Heart right ventricle (tissue), 16 donors: ENCODE measurements around the gene NCAM2. TPM values are rescaled to one million over a fixed set of nuclear protein-coding genes. Genes with fewer than 3 reads are reported as not detected.

Experiments
- ATAC-seq, 8 donors: fragments of 200-7000 bp; cut with Tn5 transposase; one replicate each; pipeline ENCODE4 v1.9.1; 2020; ENCODE audit warnings: mild to moderate bottlenecking in 8 of 8, moderate library complexity in 8 of 8, moderate number of reproducible peaks in 1 of 8
- DNase-seq, 2 donors: peaks; one replicate each; pipeline ENCODE4 v3.0.0-alpha.2; 2020
- H3K27ac ChIP-seq, 10 donors: fragments of 200-600 bp; sonication (generic) in 2 of 10; one replicate each; pipeline versions ENCODE4 v1.5.0 to v1.8.0; 2020 to 2022; ENCODE audit warnings: mild to moderate bottlenecking in 3 of 10
- H3K27me3 ChIP-seq, 7 donors: fragments of 200-600 bp; one replicate each; pipeline ENCODE4 v1.8.0; 2021 to 2022; ENCODE audit warnings: mild to moderate bottlenecking in 2 of 7
- H3K36me3 ChIP-seq, 9 donors: fragments of 200-600 bp; sonication (generic) in 1 of 9; one replicate each; pipeline versions ENCODE4 v1.5.0 to v1.8.0; 2020 to 2022; ENCODE audit warnings: mild to moderate bottlenecking in 2 of 9
- H3K4me1 ChIP-seq, 9 donors: fragments of 200-600 bp; sonication (generic) in 1 of 9; one replicate each; pipeline versions ENCODE4 v1.5.0 to v1.8.0; 2020 to 2022; ENCODE audit warnings: mild to moderate bottlenecking in 4 of 9
- H3K4me3 ChIP-seq, 10 donors: fragments of 200-600 bp; sonication (generic) in 2 of 10; one replicate each; pipeline versions ENCODE4 v1.5.0 to v1.8.0; 2020 to 2022; ENCODE audit warnings: mild to moderate bottlenecking in 7 of 10, moderate library complexity in 2 of 10
- H3K9me3 ChIP-seq, 11 donors: fragments of 200-600 bp in 10 of 11; sonication (generic) in 2 of 11; one replicate each; pipeline versions ENCODE4 v1.5.0 to v1.8.0; 2013 to 2022; ENCODE audit warnings: mild to moderate bottlenecking in 2 of 11, control low read depth in 1 of 11, moderate library complexity in 1 of 11
- CTCF ChIP-seq, 9 donors: fragments of 200-600 bp; sonication (generic) in 2 of 9; IDR thresholded peaks; one replicate each; pipeline versions ENCODE4 v1.5.0 to v1.8.0; 2021 to 2022; ENCODE audit warnings: antibody characterized with exemption in 9 of 9, mild to moderate bottlenecking in 5 of 9, moderate library complexity in 1 of 9
- WGBS, 2 donors: extraction: QIAGEN DNeasy Blood & Tissue Kit; methylation state at CpG; one replicate each; pipeline ENCODE4 v1.1.7; 2013; ENCODE audit warnings: inconsistent platforms in 1 of 2; 5-methylcytosine and 5-hydroxymethylcytosine counted together
- intact Hi-C, 10 donors: fragments of 100-400 bp; cut with DNase I; formaldehyde crosslinking; loops; one replicate each; pipeline versions ENCODE4 v1.11.1 to v1.14.2; 2022
- polyA plus RNA-seq, 2 donors: library from polyadenylated mRNA; stranded (reverse); fragments of 200-250 nt; gene quantifications; one replicate each; pipeline ENCODE4 v1.2.3, GENCODE V29; 2013
- total RNA-seq, 10 donors: library from RNA; stranded (reverse); fragmentation: NEBNext Ultra II Directional in 3 of 10; extraction: Animal tissue kit (Norgen Biotek cat#: 25700) in 3 of 10; gene quantifications; one replicate each; pipeline versions ENCODE4 v1.2.1 to v1.2.4, GENCODE V29; 2021 to 2023
- donor health status: Arrhythmogenic right ventricular cardiomyopathy.
- donor health status: ischemic (EF 13 %, LVEDD 7.1; RV severe dilation, severe dysfunction).
- donor health status: healthy with polysubstance abuse.
- donor health status: DM: no; HTN: yes; CAD: no.
- donor health status: DM: no; HTN: no; CAD: no.
- donor health status: ischemic (EF 25% LVEDD 6.9; RV normal size, moderate dysfunction).
- donor health status: ischemic (EF 25% LVEDD 5.7; RV mildly dilated, moderate dysfunction).
- donor health status: healthy.
- donor health status: DM: yes; HTN: yes; CAD: no.
- donor health status: Ischemic cardiomyopathy.
- donor health status: ischemic (EF 35%, LVEDD 5.7; RV mildly dilated, moderate dysfunction).
- donor health status: nonischemic (EF 11% LVEDD 7.7; RV severe dilation, severe dysfunction).
- donor health status: DM: yes; HTN: yes; CAD: no.
- donor health status: PGD.
- donor health status: ischemic (EF 29% LVEDD 5.4; RV normal size, mild dysfunction).
- donor health status: nonischemic (EF 23%, LVEDD 6.1; RV moderate dilation, normal function).

The NCAM2 gene
- total and polyA plus RNA-seq, 12 donors, result 0.25 to 8.9 (median 3.1) TPM

DNA sequence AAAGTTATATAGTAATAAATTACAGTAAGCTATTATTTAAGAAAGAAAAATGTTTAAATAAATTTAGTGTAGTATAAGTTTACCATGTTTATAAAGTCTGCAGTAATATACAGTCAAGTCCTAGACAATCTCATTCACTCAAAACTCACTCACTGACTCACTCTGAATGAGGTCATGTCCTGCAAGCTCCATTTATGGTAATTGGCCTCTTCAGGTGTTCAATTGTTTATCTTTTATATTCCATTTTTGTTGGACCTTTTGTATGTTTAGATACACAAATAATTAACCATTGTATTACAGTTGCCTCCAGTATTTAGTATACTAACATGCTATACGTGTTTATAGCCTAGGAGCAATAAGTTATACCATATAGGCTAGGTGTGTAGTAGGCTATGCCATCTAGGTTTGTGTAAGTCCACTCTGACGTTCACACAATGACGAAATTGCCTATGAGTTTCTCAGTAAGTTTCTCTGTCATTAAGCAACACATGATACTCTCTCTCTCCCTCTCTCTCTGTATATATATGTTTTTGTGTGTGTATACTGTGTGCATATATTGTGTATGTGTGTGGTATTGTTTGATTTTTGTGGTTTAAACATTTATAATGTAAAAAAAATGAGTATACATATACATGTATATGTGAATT lies 161.2 kb downstream of the NCAM2 start:
- DNase-seq, result no peak
- intact Hi-C loops, result no loop called here
- H3K36me3 ChIP-seq, result no peaks in the 10 kb centered on the region
- peaks cover 0 to 6% (median 0%) of the 10 kb centered on the region in 9 donors for H3K4me1 ChIP-seq
- no peaks in the 10 kb centered on the region for H3K27me3 ChIP-seq
- no peaks in the 10 kb centered on the region for H3K9me3 ChIP-seq
- 72 to 79% methylated on average over 3 of the region's 3 CpGs for WGBS, 2 donors
- no peak for ATAC-seq
- no peak overlapping the region for H3K4me3 ChIP-seq
- TF ChIP-seq CTCF (IDR thresholded peaks at IDR 0.05), result no peak
- H3K27ac ChIP-seq, result no peak overlapping the region

- no peaks in the 10 kb centered on the region for H3K27me3 ChIP-seq
- TF ChIP-seq CTCF (IDR thresholded peaks at IDR 0.05), result no peak
- H3K36me3 ChIP-seq, result no peaks in the 10 kb centered on the region
- ATAC-seq (no peak), DNase-seq (no peak)
- intact Hi-C loops, result loop anchor here in 3 of 10 donors (5.0 to 10.0 kb wide), 3 partner anchors 760 to 1632 kb away; no protein-coding TSS in a partner anchor
- H3K27ac ChIP-seq, result no peak overlapping the region
- H3K4me3 ChIP-seq, result no peak overlapping the region
- H3K9me3 ChIP-seq, result peaks cover 0 to 15% (median 0%) of the 10 kb centered on the region in 11 donors
- WGBS, 2 donors, result 56 to 74% methylated on average over 4 of the region's 4 CpGs
- H3K4me1 ChIP-seq, result peaks cover 0 to 6% (median 0%) of the 10 kb centered on the region in 9 donors
Measured at GRCh38 chr21:21162786-21163185, 164.6 kb downstream of the NCAM2 start.

GRCh38 chr21:21163904-21164303 lies 165.7 kb downstream of the NCAM2 start:
- H3K4me3 ChIP-seq, result no peak overlapping the region
- H3K4me1 ChIP-seq, result peaks cover 0 to 6% (median 0%) of the 10 kb centered on the region in 9 donors
- peak in 7 of 9 donors; percentile 48 to 67 (median 59) for TF ChIP-seq CTCF (IDR thresholded peaks at IDR 0.05)
- intact Hi-C loops, result loop anchor here in 3 of 10 donors (5.0 to 10.0 kb wide), 3 partner anchors 758 to 1631 kb away; no protein-coding TSS in a partner anchor
- H3K36me3 ChIP-seq, result no peaks in the 10 kb centered on the region
- ATAC-seq, result peak in 4 of 8 donors; percentile 36 to 79 (median 65)
- DNase-seq, result peak in 1 of 2 donors; percentile 31
- H3K27ac ChIP-seq, result no peak overlapping the region
- H3K27me3 ChIP-seq, result no peaks in the 10 kb centered on the region
- 7 to 11% methylated on average over 1 of the region's 1 CpG for WGBS, 2 donors
- peaks cover 0 to 21% (median 0%) of the 10 kb centered on the region in 11 donors for H3K9me3 ChIP-seq

GRCh38 chr21:21165063-21165645 lies 166.9 kb downstream of the NCAM2 start:
- ATAC-seq, result peak; percentile 38 to 95 (median 88)
- H3K27ac ChIP-seq, result peak overlapping the region in 2 of 10 donors; percentile 17 to 28

More at GRCh38 chr21:21165063-21165645, 166.9 kb downstream of the NCAM2 start:
- H3K9me3 ChIP-seq, result peaks cover 0 to 21% (median 0%) of the 10 kb centered on the region in 11 donors
- no peak for TF ChIP-seq CTCF (IDR thresholded peaks at IDR 0.05)
- H3K27me3 ChIP-seq, result no peaks in the 10 kb centered on the region
- peak in 1 of 2 donors; percentile 17 for DNase-seq
- intact Hi-C loops, result loop anchor here in 1 of 10 donors (10.0 kb wide), 1 partner anchor 1630 kb away; no protein-coding TSS in a partner anchor
- H3K36me3 ChIP-seq, result no peaks in the 10 kb centered on the region
- WGBS, 2 donors, result 66 to 68% methylated on average over 2 of the region's 2 CpGs
- H3K4me1 ChIP-seq, result peaks cover 0 to 6% (median 0%) of the 10 kb centered on the region in 9 donors
- H3K4me3 ChIP-seq, result no peak overlapping the region
